Measurements from ENCODE around the gene GCNT4.

GCNT4 gene

GRCh38 chr5:75020016-75020656 is 32.2 kb downstream of the GCNT4 start:
- Mint-ChIP-seq H3K27me3 (ENCODE audit: low read depth) (peaks cover 3% of the 10 kb centered on the region), H3K4me3 (no peak overlapping the region), H3K36me3 (ENCODE audit: low read depth) (no peaks in the 10 kb centered on the region), H3K27ac (no peak overlapping the region), H3K9me3 (no peaks in the 10 kb centered on the region), H3K4me1 (no peaks in the 10 kb centered on the region)
- no peak for TF ChIP-seq CTCF (IDR thresholded peaks at IDR 0.05; ENCODE audit: unreplicated experiment in 3 of 3)

- TF ChIP-seq CTCF (IDR thresholded peaks at IDR 0.05; ENCODE audit: unreplicated experiment in 3 of 3): no peak
- Mint-ChIP-seq H3K27me3 (ENCODE audit: low read depth) (no peaks in the 10 kb centered on the region), H3K9me3 (no peaks in the 10 kb centered on the region), H3K27ac (no peak overlapping the region), H3K36me3 (ENCODE audit: low read depth) (no peaks in the 10 kb centered on the region), H3K4me3 (no peak overlapping the region), H3K4me1 (no peaks in the 10 kb centered on the region)
Measured at GRCh38 chr5:75018805-75019587, 33.4 kb downstream of the GCNT4 start.

- H3K27ac Mint-ChIP-seq: no peak overlapping the region
- H3K4me1 Mint-ChIP-seq: no peaks in the 10 kb centered on the region
- no peak overlapping the region for H3K4me3 Mint-ChIP-seq
- H3K9me3 Mint-ChIP-seq: no peaks in the 10 kb centered on the region
- H3K36me3 Mint-ChIP-seq (ENCODE audit: low read depth): no peaks in the 10 kb centered on the region
- no peak for TF ChIP-seq CTCF (IDR thresholded peaks at IDR 0.05; ENCODE audit: unreplicated experiment in 3 of 3)
- no peaks in the 10 kb centered on the region for H3K27me3 Mint-ChIP-seq (ENCODE audit: low read depth)
Measured at GRCh38 chr5:75017971-75018370, 34.4 kb downstream of the GCNT4 start.

GRCh38 chr5:75016896-75017295 is 35.5 kb downstream of the GCNT4 start:
- Mint-ChIP-seq H3K9me3 (no peaks in the 10 kb centered on the region), H3K36me3 (ENCODE audit: low read depth) (no peaks in the 10 kb centered on the region), H3K27ac (no peak overlapping the region), H3K4me3 (no peak overlapping the region), H3K4me1 (no peaks in the 10 kb centered on the region), H3K27me3 (ENCODE audit: low read depth) (no peaks in the 10 kb centered on the region)
- no peak for TF ChIP-seq CTCF (IDR thresholded peaks at IDR 0.05; ENCODE audit: unreplicated experiment in 3 of 3)

GRCh38 chr5:75012748-75013147 is 39.6 kb downstream of the GCNT4 start:
- no peaks in the 10 kb centered on the region for H3K36me3 Mint-ChIP-seq (ENCODE audit: low read depth)
- no peaks in the 10 kb centered on the region for H3K27me3 Mint-ChIP-seq (ENCODE audit: low read depth)

More at GRCh38 chr5:75012748-75013147, 39.6 kb downstream of the GCNT4 start:
- TF ChIP-seq CTCF (IDR thresholded peaks at IDR 0.05; ENCODE audit: unreplicated experiment in 3 of 3): no peak
- Mint-ChIP-seq H3K4me3 (no peak overlapping the region), H3K9me3 (no peaks in the 10 kb centered on the region), H3K27ac (no peak overlapping the region), H3K4me1 (no peaks in the 10 kb centered on the region)

Measured in nephron (organoid).